Measurements from ENCODE around the gene ERMP1.

ERMP1 gene

DNA sequence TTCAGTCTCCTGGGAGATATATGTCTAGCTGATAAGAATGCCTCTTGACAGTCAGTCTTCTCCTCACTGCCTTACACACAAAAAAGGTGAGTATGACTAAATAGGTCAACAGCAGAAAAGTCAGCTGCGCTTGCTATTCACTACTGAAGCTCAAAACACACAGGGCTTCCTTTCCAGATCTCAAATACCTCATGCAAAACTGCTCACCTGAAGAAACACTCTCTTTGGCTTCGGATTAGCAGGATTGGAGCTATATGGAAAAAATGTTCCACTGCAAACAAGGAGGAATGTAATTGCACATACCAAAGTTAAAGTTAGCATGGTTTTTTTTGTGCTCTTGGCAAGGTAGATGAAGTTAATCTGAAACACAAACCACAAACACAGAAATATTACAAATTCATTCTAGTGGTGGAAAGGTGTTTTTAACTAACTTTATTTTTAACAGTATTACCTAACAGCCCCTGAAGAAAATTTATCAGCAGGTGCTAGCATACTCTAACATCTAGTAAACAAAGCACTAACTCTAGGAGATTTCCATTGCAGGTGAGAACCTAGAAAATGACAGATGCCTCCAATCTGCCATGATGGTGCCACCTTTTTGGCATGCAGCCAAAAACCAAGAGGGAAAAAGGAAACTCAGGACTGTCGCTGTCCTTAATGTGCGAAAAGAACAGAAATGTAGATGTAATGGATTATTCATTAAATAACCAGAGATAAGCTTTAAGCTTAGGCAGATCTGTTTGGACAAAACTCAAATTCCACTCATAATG lies 31.8 kb downstream of the ERMP1 start:
- TF ChIP-seq, protein P1, sequence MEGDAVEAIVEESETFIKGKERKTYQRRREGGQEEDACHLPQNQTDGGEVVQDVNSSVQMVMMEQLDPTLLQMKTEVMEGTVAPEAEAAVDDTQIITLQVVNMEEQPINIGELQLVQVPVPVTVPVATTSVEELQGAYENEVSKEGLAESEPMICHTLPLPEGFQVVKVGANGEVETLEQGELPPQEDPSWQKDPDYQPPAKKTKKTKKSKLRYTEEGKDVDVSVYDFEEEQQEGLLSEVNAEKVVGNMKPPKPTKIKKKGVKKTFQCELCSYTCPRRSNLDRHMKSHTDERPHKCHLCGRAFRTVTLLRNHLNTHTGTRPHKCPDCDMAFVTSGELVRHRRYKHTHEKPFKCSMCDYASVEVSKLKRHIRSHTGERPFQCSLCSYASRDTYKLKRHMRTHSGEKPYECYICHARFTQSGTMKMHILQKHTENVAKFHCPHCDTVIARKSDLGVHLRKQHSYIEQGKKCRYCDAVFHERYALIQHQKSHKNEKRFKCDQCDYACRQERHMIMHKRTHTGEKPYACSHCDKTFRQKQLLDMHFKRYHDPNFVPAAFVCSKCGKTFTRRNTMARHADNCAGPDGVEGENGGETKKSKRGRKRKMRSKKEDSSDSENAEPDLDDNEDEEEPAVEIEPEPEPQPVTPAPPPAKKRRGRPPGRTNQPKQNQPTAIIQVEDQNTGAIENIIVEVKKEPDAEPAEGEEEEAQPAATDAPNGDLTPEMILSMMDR (conservative IDR thresholded peaks at IDR 0.05), result no peak
- peak overlapping the region; percentile 43; the same call in 1 of the 2 replicates for H3K27ac ChIP-seq

DNA sequence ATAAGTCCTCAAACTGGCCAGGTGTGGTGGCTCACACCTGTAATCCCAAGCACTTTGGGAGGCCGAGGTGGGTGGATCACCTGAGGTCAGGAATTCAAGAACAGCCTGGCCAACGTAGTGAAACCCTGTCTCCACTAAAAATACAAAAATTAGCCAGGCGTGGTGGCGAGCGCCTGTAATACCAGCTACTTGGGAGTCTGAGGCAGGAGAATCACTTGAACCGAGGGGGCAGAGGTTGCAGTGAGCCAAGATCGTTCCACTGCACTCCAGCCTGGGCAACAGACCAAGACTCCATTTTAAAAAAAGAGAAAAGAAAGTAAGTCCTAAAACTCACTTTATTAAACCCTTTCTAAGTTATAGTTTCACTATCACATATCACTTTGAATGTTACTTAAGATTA lies 32.5 kb downstream of the ERMP1 start:
- peak overlapping the region; percentile 43 for H3K27ac ChIP-seq

DNA sequence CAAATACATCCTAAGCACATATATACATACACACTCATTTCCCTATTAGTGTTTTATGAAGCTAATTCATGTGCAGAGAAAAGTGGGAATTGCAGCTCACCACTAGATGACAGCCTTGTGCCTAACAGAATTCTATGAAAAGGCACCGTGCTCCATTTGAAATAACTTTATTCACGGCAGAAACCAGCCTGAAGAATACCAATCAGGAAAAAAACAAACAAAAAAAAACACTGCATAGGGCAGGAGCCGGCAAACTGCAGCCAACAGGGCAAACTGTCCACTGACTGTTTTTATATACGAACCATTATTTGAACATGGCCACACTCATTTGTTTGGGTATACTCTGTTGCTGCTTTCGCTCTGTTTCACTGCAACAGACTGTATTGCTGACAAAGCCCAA lies 33.6 kb downstream of the ERMP1 start:
- peak overlapping the region; percentile 43 for H3K27ac ChIP-seq
- TF ChIP-seq, protein P1 (conservative IDR thresholded peaks at IDR 0.05), result peak; percentile 99

DNA sequence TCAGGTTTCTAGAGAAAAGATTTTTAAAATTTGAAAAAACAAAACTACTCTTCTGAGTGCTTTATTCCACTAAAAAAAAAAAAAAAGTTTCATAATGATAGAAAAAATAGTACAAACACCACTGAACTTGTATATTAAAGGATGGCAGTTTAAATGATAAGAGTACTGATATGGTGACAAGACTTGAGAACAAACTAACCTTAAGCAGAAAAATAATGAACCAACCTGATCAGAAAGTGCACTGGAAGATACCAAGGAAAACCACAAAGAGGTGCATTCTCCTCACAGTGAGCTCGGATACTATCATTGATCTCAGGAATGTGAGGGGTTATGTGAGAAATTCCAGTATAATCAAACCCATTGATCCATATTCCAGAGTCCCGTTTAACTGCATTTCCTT lies 34.3 kb downstream of the ERMP1 start:
- peak overlapping the region; percentile 43; the same call in 1 of the 2 replicates for H3K27ac ChIP-seq
- TF ChIP-seq, protein P1 (conservative IDR thresholded peaks at IDR 0.05), result no peak

DNA sequence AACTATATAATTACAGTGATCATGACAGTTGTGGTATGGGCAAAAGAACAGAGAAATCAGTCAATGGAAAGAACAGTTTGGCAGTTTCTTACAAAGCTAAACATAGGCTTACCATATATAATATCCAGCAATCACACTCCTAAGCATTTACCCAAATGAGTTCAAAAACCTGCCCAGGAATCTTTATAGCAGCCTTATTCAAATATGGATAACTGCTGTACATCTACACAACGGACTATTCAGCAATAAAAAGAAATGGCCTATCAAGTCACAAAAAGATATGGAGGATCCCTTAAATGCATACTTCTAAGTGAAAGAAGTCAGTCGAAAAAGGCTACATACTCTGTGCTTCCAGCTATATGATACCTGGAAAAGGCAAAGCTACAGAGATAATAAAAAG lies 36.6 kb downstream of the ERMP1 start:
- TF ChIP-seq, protein P1 (conservative IDR thresholded peaks at IDR 0.05), result no peak
- H3K27ac ChIP-seq, result no peak overlapping the region

DNA sequence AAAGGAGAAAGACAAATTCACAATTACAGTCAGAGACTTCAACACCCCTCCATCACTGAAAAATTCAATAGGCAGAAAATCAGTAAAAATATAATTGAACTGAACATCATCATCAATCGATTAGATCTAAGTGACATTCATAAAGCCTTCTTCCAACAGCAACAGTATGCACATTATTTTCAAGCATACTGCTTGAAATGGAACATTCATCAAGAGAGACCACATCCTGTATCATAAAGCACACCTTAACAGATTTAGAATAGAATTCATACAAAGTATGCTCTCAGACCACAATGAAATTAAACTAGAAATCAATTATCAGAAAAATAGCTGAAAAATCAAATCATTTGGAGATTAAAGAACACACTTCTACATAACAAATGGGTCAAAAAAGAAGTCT lies 39.1 kb downstream of the ERMP1 start:
- TF ChIP-seq, protein P1 (conservative IDR thresholded peaks at IDR 0.05), result no peak
- H3K27ac ChIP-seq, result no peak overlapping the region

DNA sequence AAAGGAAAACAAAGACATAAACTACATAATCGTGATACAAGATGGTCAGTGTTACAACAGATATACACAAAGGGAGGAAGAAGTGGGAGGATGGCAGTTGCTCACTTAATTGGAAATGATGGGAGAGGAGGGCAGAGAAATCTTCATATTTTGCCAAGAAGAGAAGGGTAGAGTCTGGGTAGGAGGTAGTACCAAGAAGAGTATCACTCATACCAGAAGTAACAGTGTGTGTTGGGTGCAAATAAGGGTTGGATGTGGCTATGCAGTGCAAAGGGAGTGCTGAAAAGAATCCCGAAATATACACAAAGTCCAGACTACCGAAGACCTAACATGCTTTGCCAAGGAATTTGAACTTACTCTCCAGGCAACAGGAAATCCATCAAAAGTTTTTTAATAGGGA lies 41.0 kb downstream of the ERMP1 start:
- no peak overlapping the region for H3K27ac ChIP-seq
- TF ChIP-seq, protein P1 (conservative IDR thresholded peaks at IDR 0.05), result no peak

DNA sequence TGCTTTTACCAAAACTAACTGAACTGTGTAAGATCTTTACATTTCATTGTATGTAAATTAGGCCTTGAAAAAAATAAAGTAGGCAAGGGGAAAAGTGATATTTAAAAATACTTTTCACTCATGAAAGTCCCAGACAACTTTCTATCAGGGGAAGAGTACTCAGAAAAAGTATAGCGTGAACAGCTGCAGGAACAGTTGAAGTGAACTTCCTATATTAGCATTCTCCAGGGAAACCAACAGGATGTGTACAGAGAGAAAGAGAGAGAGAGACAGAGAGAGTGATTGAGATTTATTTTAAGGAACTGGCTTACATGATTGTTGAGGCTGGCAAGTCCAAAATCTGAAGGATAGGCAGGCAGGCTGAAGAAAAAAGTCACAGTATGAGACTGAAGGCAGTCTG lies 42.0 kb downstream of the ERMP1 start:
- TF ChIP-seq, protein P1 (conservative IDR thresholded peaks at IDR 0.05), result no peak
- no peak overlapping the region for H3K27ac ChIP-seq

Data from VCaP (cell line).